HG03521 (cell line): ENCODE results near the gene HSP90AB1.
A peak's percentile ranks its signal among the peaks of the same experiment; 100 is the strongest.

Experiments
- ATAC-seq: cut with Tn5 transposase; IDR thresholded peaks from one replicate; pipeline ENCODE4 v1.9.1; 2021; ENCODE audit warnings: mild to moderate bottlenecking, moderate library complexity; ENCODE audit not compliant: unreplicated experiment

HSP90AB1 gene

GRCh38 chr6:44265007-44265721 lies 18.3 kb downstream of the HSP90AB1 start, which contains the start of gene NFKBIE:
Gene NFKBIE, minus strand, starts transcription at chr6:44265551. Its CDS starts 205 bp downstream, at chr6:44265346.
- ATAC-seq, result peak; percentile 39

GRCh38 chr6:44265722-44266233 lies 18.9 kb downstream of the HSP90AB1 start:
- no peak for ATAC-seq

DNA sequence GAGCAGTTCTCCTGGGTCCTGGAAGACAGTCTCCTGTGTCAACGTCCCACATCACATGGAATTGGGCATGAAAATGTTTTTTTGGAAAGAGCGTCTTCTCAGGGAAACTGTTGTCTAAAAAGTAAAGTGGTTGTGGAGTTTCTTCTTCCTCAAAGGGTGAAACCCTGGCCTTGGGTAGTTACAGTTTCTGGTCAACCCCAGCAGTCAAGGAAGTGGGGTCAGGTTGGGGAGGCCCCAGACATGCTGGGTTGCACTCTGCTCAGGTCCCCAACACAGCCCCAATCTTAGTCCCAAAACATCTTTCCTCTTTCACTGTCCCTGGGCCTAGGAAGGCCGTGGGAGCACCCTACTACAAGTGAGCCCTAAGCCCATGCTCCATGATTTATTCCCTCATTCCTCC lies 19.4 kb downstream of the HSP90AB1 start:
- ATAC-seq, result no peak

- no peak for ATAC-seq
These were observed 20.4 kb downstream of the HSP90AB1 start for GRCh38 chr6:44267252-44267651.

DNA sequence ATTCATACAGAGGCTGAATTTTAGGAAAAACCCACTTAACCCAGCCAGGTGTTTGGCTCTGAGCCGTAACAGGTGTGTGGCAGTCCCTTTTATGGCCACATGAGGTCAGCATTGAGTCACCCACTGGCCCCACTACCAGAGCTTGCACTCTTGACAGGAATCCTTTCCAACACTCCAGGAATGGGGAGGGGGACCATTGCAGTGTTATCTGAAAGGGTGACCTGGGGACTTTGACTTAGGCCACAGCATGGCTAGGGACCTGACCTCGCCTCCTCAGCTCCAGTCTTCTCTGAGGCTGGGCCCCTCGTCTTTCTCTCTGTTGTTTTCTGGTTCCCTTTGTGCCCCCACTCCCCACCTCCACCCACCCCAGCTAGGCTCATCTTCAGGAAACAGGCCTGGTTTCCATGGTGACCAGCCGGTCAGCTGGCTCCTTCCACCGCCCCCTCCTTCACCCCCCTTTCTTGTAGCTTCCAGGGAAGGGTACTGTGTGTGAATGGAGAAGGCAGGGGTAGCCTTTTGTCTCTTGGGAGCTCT lies 21.3 kb downstream of the HSP90AB1 start:
- ATAC-seq, result no peak

DNA sequence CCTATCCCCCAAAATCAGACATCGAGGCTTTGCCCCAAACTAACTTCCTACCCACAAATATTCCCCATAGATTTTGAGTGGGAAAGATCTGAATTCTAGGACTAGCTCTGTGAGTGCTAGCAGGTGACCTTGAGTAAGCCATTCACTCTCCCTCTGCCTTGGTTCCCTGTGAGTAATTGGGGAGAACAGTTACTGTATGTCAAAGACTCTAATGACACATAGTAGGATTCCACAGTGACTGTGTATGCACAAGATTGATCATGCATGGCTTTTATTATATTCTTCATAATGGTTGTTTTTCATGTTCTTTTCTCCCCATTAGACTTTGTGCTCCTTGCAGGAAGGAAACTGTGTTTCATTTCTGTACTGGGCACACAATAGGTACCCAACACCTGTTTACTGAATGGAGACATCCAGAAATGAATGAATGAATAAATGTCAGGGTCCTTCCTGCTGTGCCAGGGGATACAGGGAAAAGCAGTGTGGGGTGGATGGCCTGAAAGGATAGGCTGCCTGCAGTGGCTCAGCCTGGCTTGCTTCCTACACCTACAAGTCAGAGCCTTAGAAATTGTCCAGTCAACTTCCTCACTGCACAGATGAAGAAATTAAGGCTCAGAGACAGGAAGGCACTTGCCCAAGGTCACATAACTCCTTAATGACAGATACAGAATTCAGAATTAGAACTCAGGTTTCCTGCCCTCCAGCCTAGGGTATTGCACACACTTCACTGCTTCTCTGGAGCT lies 22.4 kb downstream of the HSP90AB1 start:
- ATAC-seq, result no peak

- no peak for ATAC-seq
These were observed 23.1 kb downstream of the HSP90AB1 start, which contains the start of gene TMEM151B for GRCh38 chr6:44269921-44270525. Gene TMEM151B, plus strand, starts transcription at chr6:44270450. Its CDS starts 293 bp downstream, at chr6:44270743.

GRCh38 chr6:44270526-44271405 lies 23.9 kb downstream of the HSP90AB1 start:
- ATAC-seq, result no peak

DNA sequence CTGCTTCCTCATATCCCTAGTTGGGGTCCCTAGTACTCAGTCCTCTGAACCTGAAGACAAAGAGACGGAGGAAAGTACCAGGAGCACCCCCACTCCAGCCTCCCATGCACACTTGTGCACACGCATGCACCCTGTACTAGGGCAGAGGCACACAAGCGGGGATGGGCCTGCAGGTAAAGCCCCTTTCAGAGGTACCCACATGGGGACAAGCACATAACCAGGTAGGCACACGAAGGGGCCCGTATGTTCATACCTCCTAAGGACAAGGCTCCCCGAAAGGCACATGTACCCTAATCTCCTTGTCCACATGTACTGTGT lies 24.5 kb downstream of the HSP90AB1 start:
- no peak for ATAC-seq

- ATAC-seq, result no peak
These were observed 25.0 kb downstream of the HSP90AB1 start for GRCh38 chr6:44271914-44272313.

DNA sequence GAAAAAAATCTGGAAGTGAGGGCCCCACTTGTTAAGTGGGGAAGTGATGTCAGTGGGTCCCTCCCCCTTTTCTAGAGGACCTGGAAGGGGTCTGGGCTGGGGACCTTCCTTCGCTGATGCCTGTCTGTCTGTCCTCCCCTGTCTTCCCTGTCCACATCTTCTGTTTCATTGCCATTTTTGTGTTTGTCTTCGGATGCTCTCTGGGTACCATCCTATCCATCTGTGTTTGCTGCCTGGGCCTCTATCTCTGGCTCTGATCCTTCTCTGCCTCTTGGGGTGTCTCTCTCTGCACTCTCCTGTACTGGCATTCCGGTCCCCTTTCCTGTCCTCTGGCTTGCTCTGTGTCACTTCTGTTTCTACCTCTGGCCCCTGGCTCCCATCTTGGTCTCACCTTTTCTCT lies 25.6 kb downstream of the HSP90AB1 start:
- ATAC-seq, result no peak

DNA sequence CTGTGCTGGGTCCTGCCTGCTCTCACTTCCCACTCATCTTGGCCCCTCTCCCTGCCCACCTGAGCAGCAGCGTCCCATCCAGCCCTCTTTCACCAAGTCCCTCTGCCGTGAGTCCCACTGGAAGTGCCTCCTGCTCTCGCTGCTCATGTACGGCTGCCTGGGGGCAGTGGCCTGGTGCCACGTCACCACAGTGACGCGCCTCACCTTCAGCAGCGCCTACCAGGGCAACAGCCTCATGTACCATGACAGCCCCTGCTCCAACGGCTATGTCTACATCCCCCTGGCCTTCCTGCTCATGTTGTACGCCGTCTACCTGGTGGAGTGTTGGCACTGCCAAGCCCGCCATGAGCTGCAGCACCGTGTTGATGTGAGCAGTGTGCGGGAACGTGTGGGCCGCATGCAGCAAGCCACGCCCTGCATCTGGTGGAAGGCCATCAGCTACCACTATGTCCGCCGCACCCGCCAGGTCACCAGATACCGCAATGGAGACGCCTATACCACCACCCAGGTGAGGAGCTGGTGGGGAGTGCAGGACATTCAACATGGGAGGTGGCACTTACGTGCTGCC lies 26.2 kb downstream of the HSP90AB1 start:
- no peak for ATAC-seq

- no peak for ATAC-seq
These were observed 26.7 kb downstream of the HSP90AB1 start for GRCh38 chr6:44273617-44274016.

- ATAC-seq, result no peak
These were observed 28.4 kb downstream of the HSP90AB1 start for GRCh38 chr6:44275271-44275748.

DNA sequence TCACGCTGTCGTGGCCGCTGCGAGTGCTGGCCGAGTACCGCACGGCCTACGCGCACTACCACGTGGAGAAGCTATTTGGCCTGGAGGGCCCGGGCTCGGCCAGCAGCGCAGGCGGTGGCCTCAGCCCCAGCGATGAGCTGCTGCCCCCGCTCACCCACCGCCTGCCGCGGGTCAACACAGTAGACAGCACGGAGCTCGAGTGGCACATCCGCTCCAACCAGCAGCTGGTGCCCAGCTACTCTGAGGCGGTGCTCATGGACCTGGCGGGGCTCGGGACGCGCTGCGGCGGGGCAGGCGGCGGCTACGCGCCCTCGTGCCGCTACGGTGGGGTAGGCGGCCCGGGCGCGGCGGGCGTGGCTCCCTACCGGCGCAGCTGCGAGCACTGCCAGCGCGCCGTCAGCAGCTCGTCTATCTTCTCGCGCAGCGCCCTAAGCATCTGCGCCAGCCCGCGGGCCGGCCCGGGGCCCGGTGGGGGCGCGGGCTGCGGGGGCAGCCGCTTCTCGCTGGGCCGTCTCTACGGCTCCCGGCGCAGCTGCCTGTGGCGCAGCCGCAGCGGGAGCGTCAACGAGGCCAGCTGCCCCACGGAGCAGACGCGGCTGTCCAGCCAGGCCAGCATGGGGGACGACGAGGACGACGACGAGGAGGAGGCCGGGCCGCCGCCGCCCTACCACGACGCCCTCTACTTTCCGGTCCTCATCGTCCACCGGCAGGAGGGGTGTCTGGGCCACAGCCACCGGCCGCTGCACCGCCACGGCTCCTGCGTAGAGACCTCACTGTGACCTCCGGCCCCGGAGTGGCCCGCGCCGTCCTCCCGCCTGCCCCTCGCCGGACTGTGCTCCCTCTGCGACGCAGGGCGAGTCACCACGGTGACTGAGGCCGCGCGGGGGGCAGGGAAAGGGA lies 29.1 kb downstream of the HSP90AB1 start:
- no peak for ATAC-seq

DNA sequence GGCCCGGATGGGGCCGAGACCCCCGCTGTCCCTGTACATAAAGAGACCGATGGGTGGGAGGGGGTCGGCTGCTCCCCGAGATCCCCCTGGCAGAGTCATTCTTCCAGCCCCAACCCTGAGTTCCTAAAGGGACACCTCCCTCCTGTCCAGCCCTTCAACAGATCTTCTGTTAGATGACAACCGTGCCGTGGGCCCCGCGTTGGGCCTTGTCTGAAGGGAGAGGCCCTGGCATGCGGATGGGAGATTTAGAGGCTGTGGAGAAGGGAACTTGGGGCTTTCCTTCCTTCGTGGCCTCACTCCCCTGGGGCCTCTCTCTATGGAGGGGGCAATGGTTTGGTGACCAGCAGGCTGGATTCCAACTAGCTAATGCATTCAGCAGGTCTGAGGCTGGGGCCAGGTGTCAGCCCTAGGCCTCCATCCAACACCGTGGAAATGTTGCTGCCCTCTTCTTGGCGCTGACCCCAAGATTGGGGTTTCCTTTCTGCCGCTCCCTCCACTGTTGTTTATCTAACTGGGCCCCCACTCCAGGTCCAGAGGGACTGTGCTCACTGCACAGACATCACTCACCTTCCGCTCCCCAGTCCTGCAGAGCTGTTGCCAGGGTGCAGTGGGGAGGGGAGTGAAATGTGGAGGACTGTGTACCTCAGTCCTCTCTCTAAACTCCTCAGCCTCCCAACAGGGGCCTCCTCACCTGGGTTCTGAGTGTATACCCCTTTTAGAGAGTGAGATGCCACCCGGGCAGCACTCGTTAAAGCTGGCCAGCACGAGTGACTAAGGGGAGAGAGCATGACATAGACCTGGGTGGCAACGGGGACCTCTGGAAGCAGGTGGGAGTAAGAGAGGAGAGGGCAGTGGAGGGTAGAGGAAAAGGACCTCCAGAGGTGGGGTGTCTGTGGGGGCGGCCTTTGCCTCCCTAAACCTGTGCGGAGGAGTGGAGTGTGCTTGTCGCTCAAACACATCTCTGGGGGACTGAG lies 30.1 kb downstream of the HSP90AB1 start:
- no peak for ATAC-seq

DNA sequence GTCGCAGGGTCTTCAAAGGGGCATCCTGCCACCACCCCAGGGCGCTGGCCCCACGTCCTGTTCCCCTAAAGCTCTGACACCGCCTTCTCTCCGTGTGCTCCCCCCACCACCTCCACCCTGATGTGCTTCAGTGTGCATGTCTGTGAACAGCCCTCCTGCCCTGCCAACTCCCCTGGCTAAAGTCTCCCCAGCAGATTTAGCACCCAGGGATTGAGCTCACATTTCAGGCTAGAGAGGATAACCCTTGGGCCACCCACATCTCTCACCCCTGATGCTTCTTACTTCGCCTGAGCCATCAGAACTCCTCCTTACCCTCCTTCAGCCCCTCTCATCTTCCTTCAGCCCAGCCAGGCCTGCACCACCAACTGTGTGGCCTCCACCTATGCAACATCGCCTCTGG lies 30.9 kb downstream of the HSP90AB1 start:
- no peak for ATAC-seq

GRCh38 chr6:44278315-44278714 lies 31.4 kb downstream of the HSP90AB1 start:
- ATAC-seq, result no peak
